Frontal cortex (tissue), 4 donors: ENCODE measurements around the gene SCN9A. TPM values are rescaled to one million over a fixed set of nuclear protein-coding genes. Genes with fewer than 3 reads are reported as not detected.
"Not testable (repeated sequence)": the region's sequence is repeated elsewhere in the genome, so short reads cannot be mapped to it uniquely, and the experiment has no call there.

Experiments
- DNase-seq, 2 donors: peaks; one replicate each; pipeline ENCODE4 v3.0.0; 2012; ENCODE audit warnings: low spot score in 2 of 2
- FAIRE-seq: peaks from 2 replicates; lab custom pipeline; 2012; peaks lifted over from hg19 to GRCh38; lab: Jason Lieb, UNC
- total RNA-seq: library from RNA; depleted of rRNA; stranded (reverse); fragments of >200 nt; gene quantifications from one replicate; pipeline ENCODE4 v1.2.3, GENCODE V29; 2014
- donor health status: control.
- donor health status: control.
- donor health status: control.

SCN9A gene
- 68.5 TPM for total RNA-seq

DNA sequence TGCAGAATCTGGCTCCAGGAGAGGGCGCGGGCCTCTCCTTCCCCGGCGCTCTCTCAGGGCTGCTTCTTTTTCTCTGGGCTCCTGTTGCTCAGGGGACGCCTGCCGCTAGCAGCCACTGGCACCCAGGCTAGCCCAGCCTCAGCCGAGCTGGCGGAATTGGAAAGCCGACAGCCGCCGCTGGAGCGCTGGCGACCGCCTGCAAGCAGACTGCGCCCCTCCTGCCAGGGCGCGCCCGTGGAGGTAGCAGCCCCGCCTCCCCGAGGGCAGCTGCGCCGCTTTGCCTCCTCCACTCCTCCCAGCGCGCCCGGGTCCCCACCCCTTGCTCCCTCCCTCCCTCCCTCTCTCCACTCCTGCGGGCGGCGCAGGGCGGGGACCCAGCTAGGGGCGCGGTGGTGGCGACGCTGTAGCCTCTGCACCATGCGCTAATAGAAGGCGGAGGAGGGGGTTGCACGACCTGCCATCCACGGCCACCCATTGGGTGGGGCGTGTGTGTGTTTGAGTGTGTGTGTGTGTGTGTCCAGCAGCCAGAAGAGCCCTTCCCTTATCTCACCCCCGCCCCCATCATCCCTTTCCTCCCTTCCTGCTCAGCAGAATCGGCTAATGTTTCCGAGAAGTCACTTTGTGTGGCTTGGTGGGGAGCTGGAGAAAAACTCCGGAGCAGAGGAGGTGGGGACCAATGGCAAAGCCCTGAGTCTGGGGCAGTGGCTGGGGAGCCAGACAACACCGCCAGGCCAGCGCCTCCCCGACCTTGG is at the start of gene SCN9A:
Gene SCN9A (minus strand): TSS at position 209 of the 752 bp plus-strand sequence. CDS start 64,188 bp downstream, outside the sequence.
- no peak for FAIRE-seq

DNA sequence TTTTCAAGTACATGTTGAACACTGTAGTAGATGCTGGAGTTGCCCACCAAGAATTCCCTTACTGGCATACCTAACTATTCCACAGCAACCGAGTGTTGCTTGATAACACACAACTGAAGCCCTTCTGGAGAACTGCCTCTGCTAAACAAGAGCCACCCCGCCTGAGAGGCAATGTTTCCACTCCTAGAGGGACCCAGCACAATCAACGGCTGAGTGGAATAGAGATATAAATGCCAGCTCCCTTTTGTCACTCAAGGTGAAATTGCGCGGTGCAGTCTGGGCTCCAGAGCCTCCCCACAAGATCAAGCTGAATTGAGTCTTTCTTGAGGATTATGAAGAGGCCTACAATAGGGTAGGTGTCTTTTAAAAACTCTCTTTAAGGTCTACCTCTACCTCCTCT is 49.1 kb upstream of the SCN9A start:
- no peak for DNase-seq
- FAIRE-seq, result no peak

More for the DNA sequence above, at the start of gene SCN9A:
- peak; percentile 38 to 53 for DNase-seq

DNA sequence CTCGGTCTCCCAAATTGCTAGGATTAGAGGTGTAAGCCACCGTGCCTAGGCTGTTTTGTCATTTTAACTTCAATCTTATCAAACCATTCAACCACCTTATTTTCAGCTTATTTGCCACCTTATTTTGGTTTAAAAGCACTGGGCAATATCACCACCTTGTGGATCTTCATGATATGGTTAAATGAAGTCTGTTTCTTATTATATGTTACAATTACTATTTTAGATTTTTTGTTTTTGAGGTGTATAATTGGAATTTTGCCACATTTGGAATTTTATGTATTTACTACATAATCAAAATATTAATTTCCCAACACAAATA is 43.8 kb upstream of the SCN9A start:
- DNase-seq (no peak), FAIRE-seq (no peak)

DNA sequence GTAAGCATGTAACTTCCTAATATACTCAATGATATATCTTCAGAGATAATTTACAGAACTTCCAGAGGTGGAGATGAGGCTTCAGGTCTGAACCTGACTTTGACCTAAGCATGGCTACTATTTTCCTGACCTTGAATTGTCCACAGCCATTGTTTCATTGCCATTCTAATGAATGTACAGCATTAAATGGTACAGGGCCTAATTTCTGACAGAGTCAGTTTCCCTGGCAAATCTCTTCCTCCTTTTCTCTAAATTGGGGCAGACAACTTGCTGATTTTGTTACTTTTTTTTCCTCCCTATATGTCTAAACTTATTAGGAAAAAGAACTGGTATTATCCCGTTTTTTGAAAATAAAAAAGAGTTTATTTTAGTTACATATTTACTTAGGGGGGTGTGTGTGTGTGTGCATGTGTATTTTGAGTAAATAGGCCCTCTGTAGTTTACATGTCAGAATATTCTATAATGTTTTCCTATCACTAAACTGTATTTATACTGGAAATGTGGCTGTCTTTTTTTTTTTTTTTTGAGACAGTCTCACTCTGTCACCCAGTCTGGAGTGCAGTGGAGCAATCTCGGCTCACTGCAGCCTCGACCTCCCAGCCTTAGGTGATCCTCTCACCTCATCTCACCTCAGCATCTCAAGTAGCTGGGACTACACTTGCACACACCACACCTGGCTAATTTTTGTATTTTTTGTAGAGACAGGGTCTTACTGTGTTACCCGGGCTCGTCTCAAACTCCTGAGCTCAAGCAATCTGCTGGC is 43.3 kb upstream of the SCN9A start:
- DNase-seq, result no peak
- FAIRE-seq, result no peak

DNA sequence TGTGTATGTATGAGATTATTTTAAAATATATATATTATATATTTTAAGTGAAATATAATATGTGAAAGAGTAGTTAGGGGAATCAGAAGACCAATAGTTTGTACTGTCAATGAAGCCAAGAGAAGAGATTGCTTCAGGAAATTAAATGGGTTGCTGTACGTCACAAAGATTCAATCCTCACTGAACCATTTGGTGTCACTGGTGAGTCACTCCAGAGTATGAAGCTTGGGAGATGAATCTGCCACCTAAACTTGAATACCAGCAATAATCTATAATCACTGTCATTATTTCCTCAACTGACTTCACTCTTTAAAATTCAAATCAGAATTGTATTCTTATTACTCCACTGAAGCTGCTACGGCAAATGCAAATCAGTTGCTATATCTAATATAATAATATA is 41.9 kb upstream of the SCN9A start:
- no peak for FAIRE-seq
- peak in 1 of 2 donors; percentile 5 for DNase-seq

DNA sequence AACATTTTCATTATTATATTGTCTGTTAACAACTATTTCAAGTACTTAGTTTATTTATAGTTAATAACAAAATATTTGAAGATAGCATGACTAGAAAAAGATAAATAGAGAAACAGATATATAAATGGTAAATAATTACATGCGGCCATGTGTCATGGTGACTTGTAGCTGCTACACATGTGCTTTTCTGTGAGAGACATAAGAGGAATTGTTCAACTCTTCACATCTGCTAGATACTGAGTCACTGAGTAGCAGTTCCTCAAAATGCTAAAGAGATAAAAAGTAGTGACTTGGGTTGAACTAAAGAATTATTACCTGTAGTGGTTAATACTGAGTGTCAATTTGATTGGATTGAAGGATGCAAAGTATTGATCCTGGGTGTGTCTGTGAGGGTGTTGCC is 37.5 kb upstream of the SCN9A start:
- DNase-seq (no peak), FAIRE-seq (peak; percentile 17)

DNA sequence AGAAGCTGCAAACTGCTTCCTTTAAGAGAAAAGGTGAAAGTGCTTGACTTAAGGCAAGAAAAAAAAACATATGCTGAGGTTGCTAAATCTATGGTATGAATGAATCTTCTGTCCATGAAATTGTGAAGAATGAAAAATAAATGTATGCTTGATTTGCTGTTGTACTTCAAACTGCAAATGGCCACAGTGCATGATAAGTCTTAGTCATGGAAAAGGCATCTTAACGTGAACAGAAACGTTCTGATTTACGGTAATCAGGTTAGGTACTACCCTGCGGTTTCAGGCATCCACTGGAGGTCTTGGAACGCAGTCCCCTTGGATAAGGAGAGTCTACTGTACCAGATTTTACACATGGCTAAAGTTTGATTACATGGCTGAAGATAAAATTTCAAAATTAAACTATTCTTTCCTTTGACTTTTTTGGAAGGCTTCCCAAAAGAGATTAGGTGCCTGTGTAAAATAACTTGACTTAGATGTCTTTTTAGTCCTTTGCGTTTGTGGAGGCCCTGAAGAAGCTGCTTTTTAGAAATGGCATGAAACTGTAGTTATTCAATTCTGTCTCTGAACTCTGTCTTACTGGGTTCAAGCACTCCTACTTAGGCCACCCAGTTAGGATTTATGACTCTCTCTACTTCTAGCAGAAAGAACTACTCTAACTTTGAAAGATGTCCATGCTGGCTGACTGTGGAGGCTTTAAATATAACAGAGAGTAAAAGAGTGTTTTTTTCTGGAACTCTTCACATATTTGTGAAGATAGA is 35.9 kb upstream of the SCN9A start:
- FAIRE-seq (no peak), DNase-seq (no peak)

DNA sequence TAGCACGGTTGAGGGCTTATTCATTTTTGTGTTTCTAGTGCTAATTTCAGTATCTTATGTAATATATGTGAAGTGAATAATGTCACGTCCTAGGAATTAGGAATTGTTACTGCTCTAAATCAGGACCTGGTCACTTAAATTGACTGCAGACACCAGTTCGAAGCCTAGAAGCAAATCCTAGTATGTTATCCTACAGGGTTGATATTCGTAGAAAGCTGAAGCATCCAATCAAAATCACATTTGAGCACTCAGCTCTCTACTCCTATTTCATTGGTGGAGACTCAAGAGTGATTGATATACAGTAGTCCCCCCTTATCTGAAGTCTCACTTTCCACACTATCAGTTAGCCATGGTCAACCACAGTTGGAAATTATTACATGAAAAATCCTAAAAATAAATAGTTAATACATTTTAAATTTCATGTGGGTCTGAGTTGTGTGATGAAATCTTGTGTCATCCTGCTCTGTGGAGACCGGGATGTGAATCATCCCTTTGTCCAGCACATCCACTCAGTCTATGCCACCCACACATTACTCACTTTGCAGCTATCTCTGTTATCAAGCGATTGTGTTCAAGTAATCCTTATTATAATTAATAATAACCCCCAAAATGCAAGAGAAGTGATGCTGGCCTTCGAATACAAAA is 35.2 kb upstream of the SCN9A start:
- no peak for FAIRE-seq
- DNase-seq, result no peak

DNA sequence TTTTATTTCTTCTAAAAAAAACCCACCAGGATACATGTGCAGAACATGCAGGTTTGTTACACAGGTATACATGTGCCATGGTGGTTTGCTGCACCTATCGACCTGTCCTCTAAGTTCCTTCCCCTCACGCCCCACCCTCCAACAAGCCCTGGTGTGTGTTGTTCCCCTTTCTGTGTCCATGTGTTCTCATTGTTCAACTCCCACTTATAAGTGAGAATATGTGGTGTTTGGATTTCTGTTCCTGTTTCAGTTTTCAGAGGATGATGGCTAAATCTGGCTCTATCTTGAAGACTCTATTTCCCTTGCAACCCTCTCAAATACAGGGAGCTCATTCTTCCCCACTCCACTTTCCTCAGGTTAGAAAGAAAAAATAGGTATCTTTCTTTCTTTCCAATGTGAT is 32.0 kb upstream of the SCN9A start:
- not testable (repeated sequence) for FAIRE-seq, DNase-seq

DNA sequence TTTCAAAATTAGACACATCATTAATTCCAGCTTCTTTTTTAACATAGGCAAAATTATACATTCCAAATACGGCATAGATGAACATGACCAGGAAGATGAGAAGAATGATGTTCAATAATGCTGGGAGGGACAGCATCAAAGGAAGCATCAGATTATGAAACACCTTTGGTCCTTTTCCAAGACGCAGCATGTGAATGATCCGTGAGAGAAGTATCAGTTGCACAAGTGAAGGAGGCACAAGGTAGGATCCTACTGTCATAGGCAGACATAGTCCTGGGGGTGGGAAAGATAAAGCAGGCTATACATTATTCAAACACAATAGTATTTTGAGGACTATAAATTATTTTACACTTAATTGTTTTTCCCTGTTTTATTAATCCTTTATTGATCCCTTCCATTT is 30.6 kb upstream of the SCN9A start:
- FAIRE-seq, result no peak
- no peak for DNase-seq

DNA sequence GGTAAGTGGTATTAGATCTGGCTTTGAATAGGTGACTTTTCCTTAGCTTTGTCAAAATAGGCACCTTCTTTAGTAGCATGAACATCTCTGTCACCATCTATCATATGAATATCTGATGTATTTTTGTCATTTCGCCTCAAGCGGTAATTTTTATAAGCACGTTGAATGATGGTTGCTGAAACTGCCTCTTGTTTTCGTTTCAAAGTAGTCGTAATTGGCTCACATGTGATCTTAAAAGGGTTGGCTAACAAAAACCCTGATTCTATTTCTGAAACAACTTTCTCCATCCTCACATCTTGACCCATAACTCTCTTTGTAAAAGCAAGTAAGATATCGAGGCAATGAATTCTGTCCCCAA is 29.8 kb upstream of the SCN9A start:
- DNase-seq (no peak), FAIRE-seq (no peak)

DNA sequence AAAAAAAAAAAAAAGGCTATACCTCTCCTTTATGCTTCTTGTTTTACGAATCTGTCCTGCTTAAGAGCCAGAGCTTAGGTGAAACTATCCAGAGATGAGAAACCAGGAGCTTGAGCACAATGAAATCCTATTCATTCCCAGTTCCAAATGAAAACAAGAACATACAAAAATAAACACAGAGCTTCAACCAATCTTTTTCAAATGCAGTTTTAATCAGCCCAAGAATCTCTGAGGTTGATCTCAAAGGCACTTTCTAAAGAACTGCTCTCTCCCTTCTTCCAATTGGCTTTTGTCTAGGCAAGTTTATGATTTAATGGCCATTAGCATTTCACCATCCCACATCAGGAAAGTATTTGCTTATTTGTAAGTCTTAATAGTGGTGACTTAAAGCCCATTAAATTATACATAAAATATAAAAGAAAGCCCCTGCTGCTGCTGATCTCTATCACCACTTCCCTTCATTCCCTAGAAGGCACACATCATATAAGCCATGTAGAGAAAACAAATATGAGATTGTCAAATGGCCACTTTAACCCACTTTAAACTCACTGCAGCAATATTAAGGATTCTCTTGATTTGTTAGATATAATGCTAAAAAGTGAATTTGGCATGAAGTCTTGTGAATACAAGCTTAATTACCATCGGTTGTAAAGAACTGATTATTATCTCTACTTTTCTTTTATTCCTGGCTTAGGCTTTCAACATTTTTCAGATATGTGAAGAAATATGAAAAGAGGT is 29.3 kb upstream of the SCN9A start:
- DNase-seq, result no peak
- no peak for FAIRE-seq

DNA sequence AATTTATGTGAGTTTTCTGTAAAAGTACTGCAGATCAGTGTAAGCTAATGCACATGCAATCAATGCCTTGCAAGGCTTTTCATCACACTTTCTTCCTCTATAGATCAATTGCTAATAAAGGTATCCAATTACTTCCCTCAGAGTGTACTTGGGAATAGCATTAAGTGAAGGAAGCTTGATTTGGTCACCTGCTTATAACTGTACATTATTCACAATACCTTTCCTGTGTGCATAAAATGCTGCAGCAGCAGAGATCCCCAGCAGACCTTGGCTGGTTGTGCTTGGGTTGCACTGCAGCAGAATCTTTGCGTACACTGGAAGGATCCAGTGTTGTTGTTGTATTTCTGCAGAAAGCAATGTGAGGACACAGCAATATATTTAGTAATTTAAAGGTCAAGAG is 18.5 kb upstream of the SCN9A start:
- no peak for FAIRE-seq
- DNase-seq, result no peak

DNA sequence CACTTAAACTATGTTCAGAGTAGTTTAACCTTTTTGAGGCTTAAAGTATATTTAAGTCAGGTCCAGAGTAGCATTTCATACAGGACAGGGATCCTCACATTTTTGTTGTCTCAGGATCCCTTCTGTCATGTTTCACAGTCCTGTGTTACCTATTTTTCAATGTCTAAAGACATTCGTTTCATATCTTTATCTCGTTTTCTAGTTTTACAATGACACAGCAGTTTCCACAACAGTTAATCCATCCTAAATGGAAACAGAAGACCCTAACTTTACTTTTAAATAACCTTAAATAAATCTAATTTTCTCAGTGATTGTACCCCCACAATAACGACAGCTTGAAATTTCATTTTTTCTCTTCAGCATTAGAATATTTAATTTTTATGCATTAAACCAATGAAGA is 17.3 kb upstream of the SCN9A start:
- DNase-seq (no peak), FAIRE-seq (no peak)

DNA sequence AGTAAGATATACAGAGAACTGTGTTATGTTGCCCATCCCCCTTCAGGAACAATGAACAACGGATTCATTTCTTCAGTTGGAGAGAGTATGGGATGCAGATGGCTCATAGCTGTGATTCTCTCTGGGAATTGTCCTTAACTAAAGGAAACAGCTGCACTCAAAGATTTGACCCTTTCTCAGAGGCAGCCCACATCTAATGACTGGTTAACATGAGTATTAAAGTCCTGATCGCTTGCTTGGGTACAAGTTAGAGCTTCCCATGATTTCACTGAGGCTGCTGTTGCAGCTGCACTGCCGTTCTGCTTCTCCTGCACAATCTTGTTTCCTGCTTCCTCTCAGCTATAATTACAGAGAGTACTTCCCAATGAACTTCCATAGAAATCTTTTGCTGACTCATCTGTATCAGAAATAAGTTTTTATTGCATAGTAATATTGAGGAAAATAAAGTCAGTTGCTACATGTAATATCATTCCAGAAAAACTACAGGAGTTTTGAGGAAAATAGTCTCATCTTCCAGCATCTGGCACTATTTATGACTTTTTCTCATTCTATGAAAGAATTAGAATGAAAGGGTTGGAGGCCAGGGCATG is 12.8 kb upstream of the SCN9A start:
- no peak for FAIRE-seq

DNA sequence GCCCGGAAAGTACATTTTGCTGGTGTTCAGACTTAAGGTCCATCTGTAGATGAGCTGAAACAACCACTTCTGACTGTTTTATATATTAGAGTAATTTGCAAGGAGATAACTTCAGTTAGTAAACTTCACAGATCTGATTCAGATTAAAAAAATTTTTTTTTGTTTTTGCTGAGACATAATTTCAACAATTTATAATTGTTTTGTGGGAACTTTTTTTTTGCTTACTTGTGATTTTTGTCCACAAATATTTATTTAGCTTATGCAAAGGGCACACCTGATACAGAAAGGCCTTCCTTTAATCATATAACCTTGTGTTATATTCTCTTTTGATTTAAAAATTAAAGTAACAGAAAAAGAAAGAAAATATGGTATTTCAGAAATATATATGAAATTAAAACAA is 9.6 kb upstream of the SCN9A start:
- DNase-seq, result no peak
- no peak for FAIRE-seq

More for the DNA sequence above, 12.8 kb upstream of the SCN9A start:
- DNase-seq, result no peak

DNA sequence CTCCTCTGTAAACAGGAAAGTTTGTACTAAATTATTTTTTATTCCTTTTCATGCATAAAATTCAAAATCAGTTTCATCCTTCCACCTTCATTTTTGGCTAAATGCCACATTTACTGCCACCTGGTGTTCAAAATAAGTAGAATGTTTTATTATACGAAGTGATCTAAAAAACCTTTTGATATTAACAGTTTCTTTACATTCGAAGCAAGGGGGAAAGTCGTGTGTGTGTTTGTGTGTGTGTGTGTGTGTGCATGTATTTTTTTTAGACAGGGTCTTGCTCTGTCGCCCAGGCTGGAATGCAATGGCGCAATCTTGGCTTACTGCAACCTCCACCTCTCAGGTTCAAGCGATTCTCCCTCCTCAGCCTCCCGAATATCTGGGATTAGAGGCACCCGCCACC is 9.0 kb upstream of the SCN9A start:
- DNase-seq, result no peak
- peak; percentile 63 for FAIRE-seq

DNA sequence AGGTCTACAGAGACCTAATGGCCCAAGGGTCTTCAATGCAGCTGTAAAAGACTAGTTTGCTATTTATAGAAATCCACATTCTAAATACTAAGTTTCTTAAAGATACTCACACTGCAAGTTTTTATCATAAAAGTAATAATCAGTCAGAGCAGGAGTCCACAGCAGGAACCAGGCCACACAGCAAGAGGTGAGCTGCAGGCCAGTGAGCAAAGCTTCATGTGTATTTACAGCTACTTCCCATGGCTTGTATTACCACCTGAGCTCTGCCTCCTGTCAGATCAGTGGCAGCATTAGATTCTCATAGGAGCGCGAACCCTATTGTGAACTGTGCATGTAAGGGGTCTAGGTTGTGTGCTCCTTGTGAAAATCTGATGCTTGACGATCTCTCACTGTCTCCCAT is 6.7 kb upstream of the SCN9A start:
- FAIRE-seq (no peak), DNase-seq (no peak)

DNA sequence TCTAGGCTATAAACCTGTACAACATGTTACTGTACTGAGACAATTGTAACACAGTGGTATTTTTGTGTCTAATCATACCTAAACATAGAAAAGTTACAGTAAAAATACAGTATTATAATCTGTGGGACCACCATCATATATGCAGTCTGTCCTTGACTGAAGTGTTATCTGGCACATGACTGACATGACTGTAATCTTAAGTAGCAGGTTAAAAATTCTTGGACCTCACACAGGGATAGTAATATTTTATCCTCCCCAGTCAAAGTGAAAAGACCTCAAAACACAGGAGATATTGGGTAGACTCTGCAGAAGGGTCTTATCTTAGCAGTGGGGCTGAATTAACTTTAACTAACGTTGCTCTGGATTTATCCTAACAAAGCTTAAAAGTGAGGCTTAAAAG is 4.9 kb upstream of the SCN9A start:
- no peak for FAIRE-seq
- DNase-seq, result no peak
